ENCODE measurements around the gene CD47. TPM values are rescaled to one million over a fixed set of nuclear protein-coding genes. Genes with fewer than 3 reads are reported as not detected.

Gene CD47
- total and polyA plus RNA-seq, 2 of the 4 experiments (the other 2 are of a cell fraction) = 45.9 to 52.0 TPM

DNA sequence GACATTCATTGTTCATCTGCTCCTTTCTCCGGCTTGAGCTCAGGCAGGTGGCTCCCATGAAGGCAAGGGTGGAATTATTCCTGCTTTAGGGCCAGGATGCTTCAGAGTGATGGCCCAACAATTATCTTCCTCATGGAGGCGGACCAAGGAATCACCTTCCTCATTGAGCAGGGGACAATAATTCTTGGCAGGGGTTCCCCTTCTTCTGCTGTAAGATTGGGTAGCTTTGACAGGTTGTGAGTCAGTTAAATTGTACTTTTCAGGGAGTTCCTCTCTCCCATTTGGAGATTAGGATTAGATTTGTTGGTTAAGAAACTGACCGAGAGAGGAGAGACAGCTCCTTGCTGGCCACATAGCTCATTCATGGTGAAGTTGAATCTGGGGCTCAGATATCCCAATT lies 31.4 kb upstream of the CD47 start:
- intact Hi-C loops (cut with micrococcal nuclease) (loop anchor here (5.0 kb wide), 1 partner anchor 530 kb away; no protein-coding TSS in a partner anchor), in situ Hi-C loops (cut with MboI; ENCODE audit: low sequenced_read_pairs) (no loop called here), dilution Hi-C loops (cut with HindIII; ENCODE audit: low sequenced_read_pairs, unreplicated experiment) (no loop called here)
- no TSS peak for BruUV-seq (replicated peaks)
- WGBS, 2 experiments (ENCODE audit: extremely low coverage in 2 of 2, insufficient read length in 1 of 2) = 83% methylated on average over 1 of the region's 3 CpGs; no CpG with 5 or more reads in 1 of the 2 experiments
- no peak overlapping the region for H3K4ac ChIP-seq (ENCODE audit: low read depth, low read length)
- H2AFZ ChIP-seq (replicated peaks; ENCODE audit: low read length, poor library complexity) = no peak overlapping the region
- POLR2A ChIA-PET (ENCODE audit: unreplicated experiment) = no interaction called here
- no peak for TF ChIP-seq CHD1 (IDR thresholded peaks at IDR 0.05; ENCODE audit: low read depth, low read length)
- TF ChIP-seq RFX5 (IDR thresholded peaks at IDR 0.05; ENCODE audit: low read depth, low read length) = no peak
- no peak for TF ChIP-seq USF2 (IDR thresholded peaks at IDR 0.05; ENCODE audit: low read depth, low read length)
- TF ChIP-seq SMC3 (IDR thresholded peaks at IDR 0.05; ENCODE audit: low read depth, low read length) = no peak
- TF ChIP-seq MXI1 (IDR thresholded peaks at IDR 0.05; ENCODE audit: borderline replicate concordance, low read depth, low read length) = no peak
- TF ChIP-seq NFE2L2 (IDR thresholded peaks at IDR 0.05; ENCODE audit: low read depth, low read length) = no peak
- TF ChIP-seq POLR2A (IDR thresholded peaks at IDR 0.05; ENCODE audit: low read depth, low read length) = no peak
- no peak for TF ChIP-seq RAD21 (IDR thresholded peaks at IDR 0.05; ENCODE audit: low read length)
- H3K4me1 ChIP-seq (ENCODE audit: control insufficient read depth, insufficient read depth, low read length) = peaks cover 7% of the 10 kb centered on the region
- no peak overlapping the region for H4K5ac ChIP-seq (ENCODE audit: low read depth, low read length)
- no peak for ATAC-seq (ENCODE audit: low read depth)
- H3K9me3 ChIP-seq (ENCODE audit: control insufficient read depth, insufficient read depth, low read length) = no peaks in the 10 kb centered on the region
- no peak overlapping the region for H3K56ac ChIP-seq (ENCODE audit: extremely low read depth, insufficient read depth, low read length)
- CTCF ChIA-PET = no interaction called here
- no peaks in the 10 kb centered on the region for H4K20me1 ChIP-seq (ENCODE audit: insufficient read depth, low read length)
- peaks cover 7% of the 10 kb centered on the region; the same call in 1 of the 2 replicates for H3K9me1 ChIP-seq (ENCODE audit: insufficient read depth, low read length)
- H3K18ac ChIP-seq (ENCODE audit: low read depth, low read length) = no peak overlapping the region
- H4K8ac ChIP-seq (ENCODE audit: low read depth in 2 of 2, low read length in 2 of 2) = no peak overlapping the region
- H4K91ac ChIP-seq (ENCODE audit: insufficient read depth, low read depth, low read length) = no peak overlapping the region
- DNase-seq = no peak
- H3K36me3 ChIP-seq (ENCODE audit: control insufficient read depth, insufficient read depth, low read length) = no peaks in the 10 kb centered on the region
- no peak overlapping the region for H2BK15ac ChIP-seq (ENCODE audit: low read depth, low read length)
- H3K9ac ChIP-seq (ENCODE audit: low read depth, low read length) = no peak overlapping the region
- H2AK9ac ChIP-seq (replicated peaks; ENCODE audit: low read depth, low read length, poor library complexity) = no peak overlapping the region
- no peak overlapping the region for H3K23ac ChIP-seq (ENCODE audit: low read depth, low read length)
- no peak overlapping the region for H3K14ac ChIP-seq (replicated peaks; ENCODE audit: low read depth, low read length)
- H3K4me3 ChIP-seq (ENCODE audit: insufficient read depth, low read depth, low read length) = no peak overlapping the region
- no peak overlapping the region for H2AK5ac ChIP-seq (ENCODE audit: low read depth, low read length)
- no peaks in the 10 kb centered on the region for H3K79me1 ChIP-seq (ENCODE audit: low read depth in 1 of 2, low read length in 2 of 2)
- no peak overlapping the region for H3K4me2 ChIP-seq (ENCODE audit: low read depth, low read length)
- no peak overlapping the region for H2BK20ac ChIP-seq (ENCODE audit: low read depth, low read length)
- no peak overlapping the region for H2BK5ac ChIP-seq (ENCODE audit: low read depth, low read length, poor library complexity, severe bottlenecking)
- H3K27ac ChIP-seq (ENCODE audit: insufficient read depth, low read length) = no peak overlapping the region
- no peaks in the 10 kb centered on the region for H3K27me3 ChIP-seq (ENCODE audit: control insufficient read depth, insufficient read depth, low read length)
- no peak overlapping the region for H2BK120ac ChIP-seq (ENCODE audit: low read depth, low read length)

All from IMR-90 (cell line).